A673 (cell line): Measurements from ENCODE around the gene PTCH1.

Experiments used
- CTCF ChIP-seq: fragments of 300-800, 200-600 bp; sonication (generic); conservative IDR thresholded peaks from 2 replicates; pipeline ENCODE4 v1.5.1; 2017; ENCODE audit warnings: low read depth, mild to moderate bottlenecking, antibody characterized with exemption, low read length, moderate library complexity, mixed read lengths
- EZH2 ChIP-seq: fragments of 200-600 bp; sonication (generic); IDR thresholded peaks from 2 replicates; pipeline ENCODE4 v1.6.1; 2017; ENCODE audit warnings: borderline replicate concordance, low read depth, mild to moderate bottlenecking, mixed read lengths, antibody characterized with exemption, low read length; ENCODE audit not compliant: poor library complexity, severe bottlenecking

DNA sequence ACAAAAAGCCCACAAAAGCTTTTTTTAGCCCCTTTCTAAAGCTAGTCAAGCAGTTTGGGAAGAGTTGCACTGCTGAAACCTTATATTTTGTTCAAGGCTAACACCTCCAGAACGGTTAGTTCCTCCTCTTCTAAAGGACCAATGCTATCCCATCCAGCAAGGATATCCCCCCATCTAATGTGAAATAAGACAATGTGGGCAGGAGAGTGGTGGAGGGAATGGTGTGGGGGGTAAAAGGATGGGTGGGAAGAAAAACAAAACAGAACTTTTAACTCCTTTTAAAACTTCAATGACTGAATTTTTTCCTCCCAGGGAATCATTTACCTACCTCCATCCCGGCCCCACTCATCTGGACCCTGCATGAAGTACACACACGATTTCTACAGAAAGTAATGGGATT, 21.2 kb downstream of the PTCH1 start:
- no peak for TF ChIP-seq CTCF
- no peak for TF ChIP-seq EZH2
